Measurements from ENCODE around the gene CRLF3. TPM values are rescaled to one million over a fixed set of nuclear protein-coding genes. Genes with fewer than 3 reads are reported as not detected.
"Not testable (repeated sequence)": the region's sequence is repeated elsewhere in the genome, so short reads cannot be mapped to it uniquely, and the experiment has no call there.

The CRLF3 gene
- total RNA-seq, 2 experiments from 2014 or later = 26.4 to 45.3 TPM

GRCh38 chr17:30735644-30736043 is 88.8 kb downstream of the CRLF3 start:
- Histone ChIP-seq H3K36me3 (ENCODE audit: insufficient read depth, low read length) (peaks cover 65% of the 10 kb centered on the region), H3K79me2 (ENCODE audit: insufficient read depth, low read depth, low read length) (peaks cover 90% of the 10 kb centered on the region), H3K4me1 (ENCODE audit: insufficient read depth, low read length, poor library complexity, severe bottlenecking) (peaks cover 16% of the 10 kb centered on the region), H4K20me1 (ENCODE audit: insufficient read depth, low read length) (peaks cover 22% of the 10 kb centered on the region)
- H3K27ac ChIP-seq (ENCODE audit: low read depth, low read length, poor library complexity, severe bottlenecking); H3K9me2 ChIP-seq (ENCODE audit: insufficient read depth, low read length); BruUV-seq (replicated peaks); H2AFZ ChIP-seq (ENCODE audit: low read length); intact Hi-C loops (cut with micrococcal nuclease; ENCODE audit: unreplicated experiment); POLR2A ChIA-PET; H3K4me2 ChIP-seq (ENCODE audit: low read length); DNase-seq (ENCODE audit: low spot score); H3K9me3 ChIP-seq (ENCODE audit: low read length); H3K4me3 ChIP-seq (ENCODE audit: low read depth, low read length, poor library complexity, severe bottlenecking); CTCF ChIA-PET (ENCODE audit: unreplicated experiment): not testable (repeated sequence)

- H3K4me2 ChIP-seq (ENCODE audit: low read length); H3K9me2 ChIP-seq (ENCODE audit: insufficient read depth, low read length); CTCF ChIA-PET (ENCODE audit: unreplicated experiment); BruUV-seq (replicated peaks); POLR2A ChIA-PET; H3K9me3 ChIP-seq (ENCODE audit: low read length); DNase-seq (ENCODE audit: low spot score); H3K4me3 ChIP-seq (ENCODE audit: low read depth, low read length, poor library complexity, severe bottlenecking); H2AFZ ChIP-seq (ENCODE audit: low read length); intact Hi-C loops (cut with micrococcal nuclease; ENCODE audit: unreplicated experiment); H3K27ac ChIP-seq (ENCODE audit: low read depth, low read length, poor library complexity, severe bottlenecking): not testable (repeated sequence)
- H3K79me2 ChIP-seq (ENCODE audit: insufficient read depth, low read depth, low read length) = peaks cover 90% of the 10 kb centered on the region
- peaks cover 20% of the 10 kb centered on the region for H3K4me1 ChIP-seq (ENCODE audit: insufficient read depth, low read length, poor library complexity, severe bottlenecking)
- peaks cover 60% of the 10 kb centered on the region for H3K36me3 ChIP-seq (ENCODE audit: insufficient read depth, low read length)
- peaks cover 22% of the 10 kb centered on the region for H4K20me1 ChIP-seq (ENCODE audit: insufficient read depth, low read length)
These were observed 89.3 kb downstream of the CRLF3 start for GRCh38 chr17:30735206-30735605.

GRCh38 chr17:30734153-30734552 is 90.3 kb downstream of the CRLF3 start:
- BruUV-seq (replicated peaks); H3K9me3 ChIP-seq (ENCODE audit: low read length); CTCF ChIA-PET (ENCODE audit: unreplicated experiment); H3K27ac ChIP-seq (ENCODE audit: low read depth, low read length, poor library complexity, severe bottlenecking); H3K9me2 ChIP-seq (ENCODE audit: insufficient read depth, low read length); H2AFZ ChIP-seq (ENCODE audit: low read length); DNase-seq (ENCODE audit: low spot score): not testable (repeated sequence)
- Histone ChIP-seq H3K4me3 (ENCODE audit: low read depth, low read length, poor library complexity, severe bottlenecking) (peak overlapping the region; percentile 91), H3K4me2 (ENCODE audit: low read length) (peak overlapping the region; percentile 66), H4K20me1 (ENCODE audit: insufficient read depth, low read length) (peaks cover 22% of the 10 kb centered on the region), H3K79me2 (ENCODE audit: insufficient read depth, low read depth, low read length) (peaks cover 91% of the 10 kb centered on the region), H3K4me1 (ENCODE audit: insufficient read depth, low read length, poor library complexity, severe bottlenecking) (peaks cover 30% of the 10 kb centered on the region), H3K36me3 (ENCODE audit: insufficient read depth, low read length) (peaks cover 56% of the 10 kb centered on the region)
- intact Hi-C loops (cut with micrococcal nuclease; ENCODE audit: unreplicated experiment) = loop anchor here (5.0 kb wide), 1 partner anchor 88 kb away; the partner anchor contains the start of gene CRLF3
- POLR2A ChIA-PET = interaction anchor here (0.7 kb wide), 1 partner anchor 68 kb away, joined by 3 read pairs; no protein-coding TSS in a partner anchor

Small RNAs within 50 kb of the gene (small RNA-seq; reads per million reads assigned to genes)
- gene RNU6-298P = not detected

Other genes starting within 250 kb of the CRLF3 start
- gene ATAD5, start 7.3 kb upstream of the CRLF3 start, total RNA-seq (2014; rRNA removed; shearing (Covaris generic)) = 20.9 and 21.4 TPM in 2 replicates
- 35.9 and 40.9 TPM in 2 replicates for gene ATAD5, start 7.3 kb upstream of the CRLF3 start, total RNA-seq (2022)
- gene TEFM, start 81.5 kb upstream of the CRLF3 start, total RNA-seq (2014; rRNA removed; shearing (Covaris generic)) = 13.1 and 14.8 TPM in 2 replicates
- 14.9 and 19.9 TPM in 2 replicates for gene TEFM, start 81.5 kb upstream of the CRLF3 start, total RNA-seq (2022)
- 1.4 TPM in 1 of 2 replicates, not detected in the other for gene ADAP2, start 97.3 kb upstream of the CRLF3 start, total RNA-seq (2014; rRNA removed; shearing (Covaris generic))
- 2.6 and 2.8 TPM in 2 replicates for gene ADAP2, start 97.3 kb upstream of the CRLF3 start, total RNA-seq (2022)
- not detected in 2 replicates for gene RNF135, start 146.3 kb upstream of the CRLF3 start, total RNA-seq (2014; rRNA removed; shearing (Covaris generic))
- 0.29 TPM in 1 of 2 replicates, not detected in the other for gene RNF135, start 146.3 kb upstream of the CRLF3 start, total RNA-seq (2022)